ENCODE data around the gene FBL. TPM values are rescaled to one million over a fixed set of nuclear protein-coding genes. Genes with fewer than 3 reads are reported as not detected.
A peak's percentile ranks its signal among the peaks of the same experiment; 100 is the strongest.

Gene FBL
- total RNA-seq, 1 donor from 2014 or later = 135 TPM

DNA sequence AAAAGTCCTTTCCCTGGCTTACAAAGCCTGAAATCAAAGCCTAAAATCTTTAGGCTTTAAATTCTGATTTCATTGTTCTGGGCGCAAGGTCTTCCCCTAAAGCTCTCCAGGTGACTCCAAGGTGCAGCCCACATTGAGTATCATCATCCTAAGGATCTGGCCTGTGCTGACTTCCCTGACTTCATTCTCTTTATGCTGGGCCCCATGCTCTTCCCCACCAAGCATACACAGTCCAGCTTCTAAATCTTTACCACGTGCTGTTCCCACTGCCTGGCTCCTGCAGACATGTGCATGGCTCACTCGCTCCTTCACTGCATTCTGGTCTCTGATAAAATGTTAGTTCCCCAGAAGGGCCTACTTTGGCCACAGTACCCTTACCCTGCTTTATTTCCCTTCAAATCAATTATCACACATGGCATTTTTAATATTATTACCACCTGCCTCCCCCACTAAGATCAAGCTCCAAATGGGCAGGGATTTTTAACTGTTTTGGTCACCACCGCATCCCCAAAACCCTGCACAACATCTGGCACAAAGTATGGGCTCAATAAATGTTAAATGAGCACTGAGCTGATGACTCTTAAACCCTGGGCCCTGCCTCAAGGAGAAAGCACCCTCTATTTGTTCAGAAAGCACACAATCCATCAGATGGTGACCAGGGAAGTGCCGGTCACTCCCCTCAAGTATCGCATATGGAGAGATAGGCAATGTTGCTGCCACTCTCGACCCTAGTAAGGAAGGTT, 3.3 kb downstream of the FBL start:
- no peaks in the 10 kb centered on the region for H3K27me3 Mint-ChIP-seq (ENCODE audit: low read depth, unreplicated experiment)
- H3K27ac ChIP-seq (ENCODE audit: low read depth, low read length) = no peak overlapping the region
- peaks cover 40% of the 10 kb centered on the region for H3K4me1 Mint-ChIP-seq (ENCODE audit: low read depth, unreplicated experiment)
- H3K4me3 ChIP-seq (ENCODE audit: insufficient read depth, low read depth, low read length) = no peak overlapping the region
- no peaks in the 10 kb centered on the region for H3K27me3 ChIP-seq (ENCODE audit: insufficient read depth, low read length)
- no peak for DNase-seq (ENCODE audit: low read depth)
- H2AFZ ChIP-seq (ENCODE audit: low read depth, low read length) = no peak overlapping the region
- FAIRE-seq = no peak
- peaks cover 55% of the 10 kb centered on the region for H4K20me1 ChIP-seq (ENCODE audit: insufficient read depth, low read length)
- peak overlapping the region; percentile 17 for H3K9ac ChIP-seq (ENCODE audit: low read length)
- peaks cover 25% of the 10 kb centered on the region for H3K4me1 ChIP-seq (ENCODE audit: insufficient read depth, low read length)
- H3K4me2 ChIP-seq (ENCODE audit: low read length) = peak overlapping the region; percentile 35
- H3K27ac Mint-ChIP-seq (ENCODE audit: unreplicated experiment) = no peak overlapping the region
- no peak for TF ChIP-seq EZH2 (IDR thresholded peaks at IDR 0.05; ENCODE audit: insufficient read depth, low read length)
- TF ChIP-seq, protein P1, sequence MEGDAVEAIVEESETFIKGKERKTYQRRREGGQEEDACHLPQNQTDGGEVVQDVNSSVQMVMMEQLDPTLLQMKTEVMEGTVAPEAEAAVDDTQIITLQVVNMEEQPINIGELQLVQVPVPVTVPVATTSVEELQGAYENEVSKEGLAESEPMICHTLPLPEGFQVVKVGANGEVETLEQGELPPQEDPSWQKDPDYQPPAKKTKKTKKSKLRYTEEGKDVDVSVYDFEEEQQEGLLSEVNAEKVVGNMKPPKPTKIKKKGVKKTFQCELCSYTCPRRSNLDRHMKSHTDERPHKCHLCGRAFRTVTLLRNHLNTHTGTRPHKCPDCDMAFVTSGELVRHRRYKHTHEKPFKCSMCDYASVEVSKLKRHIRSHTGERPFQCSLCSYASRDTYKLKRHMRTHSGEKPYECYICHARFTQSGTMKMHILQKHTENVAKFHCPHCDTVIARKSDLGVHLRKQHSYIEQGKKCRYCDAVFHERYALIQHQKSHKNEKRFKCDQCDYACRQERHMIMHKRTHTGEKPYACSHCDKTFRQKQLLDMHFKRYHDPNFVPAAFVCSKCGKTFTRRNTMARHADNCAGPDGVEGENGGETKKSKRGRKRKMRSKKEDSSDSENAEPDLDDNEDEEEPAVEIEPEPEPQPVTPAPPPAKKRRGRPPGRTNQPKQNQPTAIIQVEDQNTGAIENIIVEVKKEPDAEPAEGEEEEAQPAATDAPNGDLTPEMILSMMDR (IDR thresholded peaks at IDR 0.05; ENCODE audit: insufficient read depth, low read depth, low read length) = no peak
- H3K36me3 ChIP-seq (ENCODE audit: insufficient read depth, low read length) = peaks cover 15% of the 10 kb centered on the region
- peak overlapping the region; percentile 34 for H3K4me3 Mint-ChIP-seq (ENCODE audit: unreplicated experiment)
- peaks cover 79% of the 10 kb centered on the region for H3K79me2 ChIP-seq (ENCODE audit: insufficient read depth, low read length)
- H3K36me3 Mint-ChIP-seq (ENCODE audit: low read depth, unreplicated experiment) = peaks cover 5% of the 10 kb centered on the region
- H3K9me3 ChIP-seq (ENCODE audit: insufficient read depth, low read depth, low read length) = no peaks in the 10 kb centered on the region
- no peaks in the 10 kb centered on the region for H3K9me3 Mint-ChIP-seq (ENCODE audit: unreplicated experiment)

DNA sequence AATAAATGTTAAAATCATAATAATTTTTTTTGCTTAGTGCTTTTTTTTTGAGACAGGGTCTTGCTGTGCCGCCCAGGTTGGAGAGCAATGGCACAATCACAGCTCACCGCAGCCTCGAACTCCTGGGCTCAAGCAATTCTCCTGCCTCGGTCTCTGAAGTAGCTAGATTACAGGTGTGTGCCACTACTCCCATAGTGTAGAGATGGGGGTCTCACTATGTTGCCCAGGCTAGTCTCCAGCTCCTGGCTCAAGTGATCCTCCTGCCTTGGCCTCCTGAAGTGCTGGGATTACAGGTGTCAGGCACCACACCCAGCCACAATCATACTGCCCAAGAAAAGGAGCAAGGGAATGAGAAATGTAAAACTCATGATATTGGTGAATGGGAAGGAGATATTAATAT, 5.1 kb downstream of the FBL start:
- Mint-ChIP-seq H3K4me3 (ENCODE audit: unreplicated experiment) (no peak overlapping the region), H3K4me1 (ENCODE audit: low read depth, unreplicated experiment) (peaks cover 29% of the 10 kb centered on the region), H3K36me3 (ENCODE audit: low read depth, unreplicated experiment) (peaks cover 7% of the 10 kb centered on the region), H3K27me3 (ENCODE audit: low read depth, unreplicated experiment) (no peaks in the 10 kb centered on the region), H3K9me3 (ENCODE audit: unreplicated experiment) (no peaks in the 10 kb centered on the region), H3K27ac (ENCODE audit: unreplicated experiment) (peak overlapping the region; percentile 42)
- peaks cover 32% of the 10 kb centered on the region for H3K36me3 ChIP-seq (ENCODE audit: insufficient read depth, low read length)
- H3K4me2 ChIP-seq (ENCODE audit: low read length) = no peak overlapping the region
- peak overlapping the region; percentile 13 for H3K9ac ChIP-seq (ENCODE audit: low read length)
- no peak for DNase-seq (ENCODE audit: low read depth)
- H3K4me1 ChIP-seq (ENCODE audit: insufficient read depth, low read length) = peaks cover 19% of the 10 kb centered on the region
- H3K9me3 ChIP-seq (ENCODE audit: insufficient read depth, low read depth, low read length) = no peaks in the 10 kb centered on the region
- no peak for FAIRE-seq
- TF ChIP-seq, protein P1 (IDR thresholded peaks at IDR 0.05; ENCODE audit: insufficient read depth, low read depth, low read length) = no peak
- TF ChIP-seq EZH2 (IDR thresholded peaks at IDR 0.05; ENCODE audit: insufficient read depth, low read length) = no peak
- peaks cover 55% of the 10 kb centered on the region for H4K20me1 ChIP-seq (ENCODE audit: insufficient read depth, low read length)
- H2AFZ ChIP-seq (ENCODE audit: low read depth, low read length) = no peak overlapping the region
- H3K27ac ChIP-seq (ENCODE audit: low read depth, low read length) = no peak overlapping the region
- H3K79me2 ChIP-seq (ENCODE audit: insufficient read depth, low read length) = peaks cover 77% of the 10 kb centered on the region
- no peak overlapping the region for H3K4me3 ChIP-seq (ENCODE audit: insufficient read depth, low read depth, low read length)
- no peaks in the 10 kb centered on the region for H3K27me3 ChIP-seq (ENCODE audit: insufficient read depth, low read length)

DNA sequence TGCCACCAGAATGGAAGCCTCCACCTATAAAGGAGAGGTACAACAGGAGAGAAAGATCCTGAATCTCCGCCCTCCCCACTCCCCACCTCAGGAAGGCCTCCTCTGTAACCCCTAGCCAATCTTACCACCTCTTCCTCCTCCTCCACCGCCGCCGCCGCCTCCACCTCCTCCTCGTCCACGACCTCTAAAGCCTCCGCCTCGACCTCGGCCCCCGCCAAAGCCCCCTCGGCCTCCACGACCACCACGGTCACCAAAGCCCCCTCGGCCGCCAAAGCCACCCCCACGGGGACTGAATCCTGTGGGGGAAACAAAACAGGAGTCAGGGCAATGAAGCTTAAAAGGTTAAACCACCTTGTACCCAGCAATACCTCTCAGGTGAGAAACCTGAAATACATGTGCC, 5.7 kb downstream of the FBL start:
- DNase-seq (ENCODE audit: low read depth) (no peak), FAIRE-seq (no peak)
- Histone ChIP-seq H2AFZ (ENCODE audit: low read depth, low read length) (no peak overlapping the region), H3K27ac (ENCODE audit: low read depth, low read length) (no peak overlapping the region), H3K4me3 (ENCODE audit: insufficient read depth, low read depth, low read length) (no peak overlapping the region), H3K9ac (ENCODE audit: low read length) (no peak overlapping the region), H3K36me3 (ENCODE audit: insufficient read depth, low read length) (peaks cover 37% of the 10 kb centered on the region), H3K4me1 (ENCODE audit: insufficient read depth, low read length) (peaks cover 17% of the 10 kb centered on the region), H3K79me2 (ENCODE audit: insufficient read depth, low read length) (peaks cover 71% of the 10 kb centered on the region), H4K20me1 (ENCODE audit: insufficient read depth, low read length) (peaks cover 51% of the 10 kb centered on the region), H3K4me2 (ENCODE audit: low read length) (no peak overlapping the region), H3K27me3 (ENCODE audit: insufficient read depth, low read length) (no peaks in the 10 kb centered on the region), H3K9me3 (ENCODE audit: insufficient read depth, low read depth, low read length) (no peaks in the 10 kb centered on the region)
- no peaks in the 10 kb centered on the region for H3K9me3 Mint-ChIP-seq (ENCODE audit: unreplicated experiment)
- H3K4me1 Mint-ChIP-seq (ENCODE audit: low read depth, unreplicated experiment) = peaks cover 29% of the 10 kb centered on the region
- no peak overlapping the region for H3K4me3 Mint-ChIP-seq (ENCODE audit: unreplicated experiment)
- no peaks in the 10 kb centered on the region for H3K27me3 Mint-ChIP-seq (ENCODE audit: low read depth, unreplicated experiment)
- no peak overlapping the region for H3K27ac Mint-ChIP-seq (ENCODE audit: unreplicated experiment)
- peaks cover 7% of the 10 kb centered on the region for H3K36me3 Mint-ChIP-seq (ENCODE audit: low read depth, unreplicated experiment)
- TF ChIP-seq, protein P1 (IDR thresholded peaks at IDR 0.05; ENCODE audit: insufficient read depth, low read depth, low read length) = no peak
- TF ChIP-seq EZH2 (IDR thresholded peaks at IDR 0.05; ENCODE audit: insufficient read depth, low read length) = no peak

All from astrocyte (in vitro differentiated cells and primary cell).